IMR-90 (cell line): Measurements from ENCODE around the gene CCNB2.

Experiments
- POLR2A ChIP-seq: IDR thresholded peaks from 2 replicates; pipeline ENCODE4 v1.6.1; 2012; ENCODE audit warnings: mild to moderate bottlenecking, low read depth, low read length
- TF ChIP-seq, protein P1 (sequence below): conservative IDR thresholded peaks from 2 replicates; pipeline ENCODE4 v1.5.1; 2012; ENCODE audit warnings: mild to moderate bottlenecking, low read depth, low read length, improper control_type of control experiment

GRCh38 chr15:59157840-59158700 lies 53.1 kb downstream of the CCNB2 start:
- TF ChIP-seq, protein P1, sequence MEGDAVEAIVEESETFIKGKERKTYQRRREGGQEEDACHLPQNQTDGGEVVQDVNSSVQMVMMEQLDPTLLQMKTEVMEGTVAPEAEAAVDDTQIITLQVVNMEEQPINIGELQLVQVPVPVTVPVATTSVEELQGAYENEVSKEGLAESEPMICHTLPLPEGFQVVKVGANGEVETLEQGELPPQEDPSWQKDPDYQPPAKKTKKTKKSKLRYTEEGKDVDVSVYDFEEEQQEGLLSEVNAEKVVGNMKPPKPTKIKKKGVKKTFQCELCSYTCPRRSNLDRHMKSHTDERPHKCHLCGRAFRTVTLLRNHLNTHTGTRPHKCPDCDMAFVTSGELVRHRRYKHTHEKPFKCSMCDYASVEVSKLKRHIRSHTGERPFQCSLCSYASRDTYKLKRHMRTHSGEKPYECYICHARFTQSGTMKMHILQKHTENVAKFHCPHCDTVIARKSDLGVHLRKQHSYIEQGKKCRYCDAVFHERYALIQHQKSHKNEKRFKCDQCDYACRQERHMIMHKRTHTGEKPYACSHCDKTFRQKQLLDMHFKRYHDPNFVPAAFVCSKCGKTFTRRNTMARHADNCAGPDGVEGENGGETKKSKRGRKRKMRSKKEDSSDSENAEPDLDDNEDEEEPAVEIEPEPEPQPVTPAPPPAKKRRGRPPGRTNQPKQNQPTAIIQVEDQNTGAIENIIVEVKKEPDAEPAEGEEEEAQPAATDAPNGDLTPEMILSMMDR = no peak
- TF ChIP-seq POLR2A = no peak
